ENCODE measurements around the gene FAAH2. TPM values are rescaled to one million over a fixed set of nuclear protein-coding genes. Genes with fewer than 3 reads are reported as not detected.

Gene FAAH2
- total RNA-seq, 2 experiments from 2014 or later = 1.3 to 1.7 TPM

GRCh38 chrX:57353472-57354132 is 67.1 kb downstream of the FAAH2 start:
- Mint-ChIP-seq H3K27ac (no peak overlapping the region), H3K27me3 (no peaks in the 10 kb centered on the region), H3K9me3 (peaks cover 6% of the 10 kb centered on the region), H3K36me3 (ENCODE audit: low read depth) (peaks cover 5% of the 10 kb centered on the region), H3K4me3 (no peak overlapping the region), H3K4me1 (ENCODE audit: low read depth) (no peaks in the 10 kb centered on the region)
- no peak for TF ChIP-seq CTCF (IDR thresholded peaks at IDR 0.05)
- no peak for DNase-seq
- POLR2A ChIA-PET = no interaction called here
- ATAC-seq = no peak
- CTCF ChIA-PET = no interaction called here
- intact Hi-C loops (cut with micrococcal nuclease) = no loop called here

GRCh38 chrX:57364145-57364544 is 77.6 kb downstream of the FAAH2 start:
- ATAC-seq = no peak
- no peak overlapping the region for H3K27ac Mint-ChIP-seq

GRCh38 chrX:57366430-57366829 is 79.9 kb downstream of the FAAH2 start:
- Mint-ChIP-seq H3K27me3 (no peaks in the 10 kb centered on the region), H3K36me3 (ENCODE audit: low read depth) (peaks cover 4% of the 10 kb centered on the region), H3K27ac (no peak overlapping the region), H3K4me3 (no peak overlapping the region), H3K9me3 (no peaks in the 10 kb centered on the region), H3K4me1 (ENCODE audit: low read depth) (peaks cover 7% of the 10 kb centered on the region)
- TF ChIP-seq CTCF (IDR thresholded peaks at IDR 0.05) = no peak
- ATAC-seq (no peak), DNase-seq (no peak)
- intact Hi-C loops (cut with micrococcal nuclease) = no loop called here
- ChIA-PET CTCF (no interaction called here), POLR2A (no interaction called here)

More at GRCh38 chrX:57364145-57364544, 77.6 kb downstream of the FAAH2 start:
- Mint-ChIP-seq H3K27me3 (no peaks in the 10 kb centered on the region), H3K4me3 (no peak overlapping the region), H3K4me1 (ENCODE audit: low read depth) (peaks cover 7% of the 10 kb centered on the region), H3K9me3 (no peaks in the 10 kb centered on the region), H3K36me3 (ENCODE audit: low read depth) (peaks cover 4% of the 10 kb centered on the region)
- ChIA-PET CTCF (no interaction called here), POLR2A (no interaction called here)
- no peak for DNase-seq
- TF ChIP-seq CTCF (IDR thresholded peaks at IDR 0.05) = no peak
- intact Hi-C loops (cut with micrococcal nuclease) = no loop called here

GRCh38 chrX:57367649-57368048 is 81.1 kb downstream of the FAAH2 start:
- ATAC-seq = no peak
- POLR2A ChIA-PET = no interaction called here

GRCh38 chrX:57368158-57368557 is 81.7 kb downstream of the FAAH2 start:
- H3K27me3 Mint-ChIP-seq = no peaks in the 10 kb centered on the region

More at GRCh38 chrX:57367649-57368048, 81.1 kb downstream of the FAAH2 start:
- no peak for TF ChIP-seq CTCF (IDR thresholded peaks at IDR 0.05)
- Mint-ChIP-seq H3K27me3 (no peaks in the 10 kb centered on the region), H3K27ac (no peak overlapping the region), H3K4me1 (ENCODE audit: low read depth) (peaks cover 7% of the 10 kb centered on the region), H3K9me3 (no peaks in the 10 kb centered on the region), H3K4me3 (no peak overlapping the region), H3K36me3 (ENCODE audit: low read depth) (peaks cover 2% of the 10 kb centered on the region)
- DNase-seq = no peak
- CTCF ChIA-PET = no interaction called here
- intact Hi-C loops (cut with micrococcal nuclease) = no loop called here

More at GRCh38 chrX:57368158-57368557, 81.7 kb downstream of the FAAH2 start:
- Mint-ChIP-seq H3K4me1 (ENCODE audit: low read depth) (peaks cover 7% of the 10 kb centered on the region), H3K4me3 (no peak overlapping the region), H3K9me3 (no peaks in the 10 kb centered on the region), H3K36me3 (ENCODE audit: low read depth) (peaks cover 2% of the 10 kb centered on the region), H3K27ac (no peak overlapping the region)
- intact Hi-C loops (cut with micrococcal nuclease) = no loop called here
- POLR2A ChIA-PET = no interaction called here
- ATAC-seq (no peak), DNase-seq (no peak)
- TF ChIP-seq CTCF (IDR thresholded peaks at IDR 0.05) = no peak
- CTCF ChIA-PET = no interaction called here

Measured in activated CD8-positive, alpha-beta T cell treated with anti-CD3 and anti-CD28 coated beads for 36 hours (primary cell).